Loucy (cell line): ENCODE data around the gene CRNKL1.

Experiments
- EZH2phosphoT487 ChIP-seq: fragments of 200-600 bp; IDR thresholded peaks from 2 replicates; pipeline ENCODE4 v1.6.1; 2018; ENCODE audit warnings: antibody characterized with exemption, mild to moderate bottlenecking, moderate library complexity, borderline replicate concordance
- TF ChIP-seq, protein P1 (sequence below): fragments of 200-600 bp; sonication (generic); conservative IDR thresholded peaks from 2 replicates; pipeline ENCODE4 v1.5.1; 2014; ENCODE audit warnings: mild to moderate bottlenecking, antibody characterized with exemption, low read length

DNA sequence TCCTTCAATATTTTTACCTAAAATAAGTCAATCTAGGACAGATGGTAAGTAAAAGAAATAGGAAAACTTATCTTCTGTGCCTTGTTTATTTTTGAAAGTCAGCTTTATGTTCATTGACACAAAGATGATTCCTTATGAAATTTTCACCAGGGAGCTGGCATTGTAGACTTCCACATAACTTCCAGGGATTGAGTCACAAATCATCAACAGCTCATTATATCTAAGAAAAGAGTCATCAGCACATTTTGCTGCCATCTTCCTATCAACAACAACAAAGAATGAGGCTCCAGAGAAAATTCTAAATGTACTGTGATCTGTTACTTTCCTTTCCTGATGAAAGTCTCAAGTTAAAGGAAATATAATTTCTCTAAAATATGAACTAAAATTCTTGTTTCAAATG, 48.6 kb upstream of the CRNKL1 start:
- TF ChIP-seq, protein P1, sequence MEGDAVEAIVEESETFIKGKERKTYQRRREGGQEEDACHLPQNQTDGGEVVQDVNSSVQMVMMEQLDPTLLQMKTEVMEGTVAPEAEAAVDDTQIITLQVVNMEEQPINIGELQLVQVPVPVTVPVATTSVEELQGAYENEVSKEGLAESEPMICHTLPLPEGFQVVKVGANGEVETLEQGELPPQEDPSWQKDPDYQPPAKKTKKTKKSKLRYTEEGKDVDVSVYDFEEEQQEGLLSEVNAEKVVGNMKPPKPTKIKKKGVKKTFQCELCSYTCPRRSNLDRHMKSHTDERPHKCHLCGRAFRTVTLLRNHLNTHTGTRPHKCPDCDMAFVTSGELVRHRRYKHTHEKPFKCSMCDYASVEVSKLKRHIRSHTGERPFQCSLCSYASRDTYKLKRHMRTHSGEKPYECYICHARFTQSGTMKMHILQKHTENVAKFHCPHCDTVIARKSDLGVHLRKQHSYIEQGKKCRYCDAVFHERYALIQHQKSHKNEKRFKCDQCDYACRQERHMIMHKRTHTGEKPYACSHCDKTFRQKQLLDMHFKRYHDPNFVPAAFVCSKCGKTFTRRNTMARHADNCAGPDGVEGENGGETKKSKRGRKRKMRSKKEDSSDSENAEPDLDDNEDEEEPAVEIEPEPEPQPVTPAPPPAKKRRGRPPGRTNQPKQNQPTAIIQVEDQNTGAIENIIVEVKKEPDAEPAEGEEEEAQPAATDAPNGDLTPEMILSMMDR: no peak
- TF ChIP-seq EZH2phosphoT487: no peak
